HuH-7 (cell line): ENCODE results near the gene BANF2.

Experiments used
- DNase-seq: peaks from one replicate; pipeline ENCODE4 v3.0.0; 2011; ENCODE audit warnings: low spot score

The BANF2 gene

GRCh38 chr20:17735959-17736621 lies 36.3 kb downstream of the BANF2 start:
- DNase-seq, result no peak

GRCh38 chr20:17738154-17738553 lies 38.4 kb downstream of the BANF2 start:
- DNase-seq, result no peak

DNA sequence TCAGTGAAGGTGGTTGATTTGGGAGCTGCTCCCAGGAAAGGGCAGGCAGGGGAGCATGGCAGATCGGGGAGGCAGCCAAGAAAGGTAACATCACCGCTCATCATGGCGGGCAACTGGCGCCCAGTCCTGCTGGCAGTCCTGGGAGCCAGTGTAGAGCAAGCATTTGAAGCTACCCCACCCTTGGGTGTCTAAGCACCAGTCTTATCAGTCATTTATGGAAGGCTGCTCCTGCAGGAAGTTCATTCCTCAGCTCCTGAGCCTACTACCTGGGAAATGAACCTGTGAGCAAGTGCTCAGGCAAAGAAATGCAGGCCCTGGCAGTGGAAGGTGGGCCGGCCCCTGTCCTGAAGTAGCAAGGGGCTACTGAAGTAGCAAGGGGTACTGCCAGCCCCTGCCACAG lies 41.5 kb downstream of the BANF2 start:
- no peak for DNase-seq

DNA sequence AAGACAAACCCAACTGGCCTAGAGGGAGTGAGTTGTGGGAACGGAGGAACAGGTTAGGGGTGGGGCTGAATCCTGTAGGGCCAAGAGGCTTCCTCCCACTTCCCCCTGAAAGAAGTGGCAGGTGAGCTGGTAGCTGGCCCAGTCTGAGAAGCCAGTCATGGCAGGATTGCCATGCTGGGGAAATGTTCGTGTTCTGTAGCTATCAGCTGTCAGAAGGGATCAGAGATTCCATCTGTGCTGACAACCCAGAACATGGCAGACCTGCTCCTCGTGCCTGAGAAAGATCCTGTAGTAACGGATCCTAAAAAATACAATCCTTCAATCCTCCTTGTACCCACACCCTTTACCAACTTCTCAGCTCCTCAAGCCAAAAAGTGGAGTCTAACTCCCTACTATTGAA lies 43.0 kb downstream of the BANF2 start:
- no peak for DNase-seq

DNA sequence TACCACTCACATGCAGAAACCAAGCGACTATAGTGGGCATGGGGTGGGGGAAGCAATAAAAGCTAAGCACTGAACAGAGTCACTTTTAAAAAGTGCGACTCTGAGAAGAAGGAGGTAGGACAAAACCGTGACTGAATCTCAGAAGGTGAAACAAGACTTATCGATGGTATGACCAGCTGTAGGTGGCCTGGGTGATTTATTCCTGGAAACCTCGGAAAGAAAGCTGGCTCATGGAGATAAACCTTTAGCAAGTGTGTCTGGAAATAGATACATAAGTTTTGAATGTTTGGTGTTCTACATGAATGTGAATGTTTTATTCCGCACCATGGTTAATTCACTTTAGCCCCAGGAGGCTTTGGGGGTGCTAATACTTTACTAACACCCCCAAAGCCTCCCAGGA lies 43.9 kb downstream of the BANF2 start:
- no peak for DNase-seq

DNA sequence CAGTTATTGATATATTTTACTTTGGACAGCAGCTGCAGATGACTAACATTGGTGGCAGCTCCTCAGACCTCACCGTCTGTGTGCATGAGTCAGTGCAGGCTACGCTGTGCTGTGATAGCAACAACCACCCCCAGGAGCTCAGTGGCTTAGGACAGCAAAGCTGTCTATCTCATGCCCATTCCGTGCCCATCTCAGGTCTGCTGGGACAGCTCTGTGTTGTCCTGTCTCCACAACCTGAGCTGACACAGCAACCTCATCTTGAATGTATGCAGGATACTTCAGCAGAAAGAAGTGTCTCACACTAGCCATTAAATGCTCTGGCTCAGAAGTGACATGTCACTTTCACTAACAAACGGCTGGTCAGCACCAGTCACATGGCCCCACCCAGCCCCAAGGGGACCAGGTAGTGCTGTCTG lies 47.7 kb downstream of the BANF2 start:
- DNase-seq, result no peak

GRCh38 chr20:17748279-17748678 lies 48.5 kb downstream of the BANF2 start:
- DNase-seq, result no peak

- no peak for DNase-seq
Measured at GRCh38 chr20:17749626-17749977, 49.8 kb downstream of the BANF2 start.

GRCh38 chr20:17749978-17750721 lies 50.4 kb downstream of the BANF2 start:
- no peak for DNase-seq

DNA sequence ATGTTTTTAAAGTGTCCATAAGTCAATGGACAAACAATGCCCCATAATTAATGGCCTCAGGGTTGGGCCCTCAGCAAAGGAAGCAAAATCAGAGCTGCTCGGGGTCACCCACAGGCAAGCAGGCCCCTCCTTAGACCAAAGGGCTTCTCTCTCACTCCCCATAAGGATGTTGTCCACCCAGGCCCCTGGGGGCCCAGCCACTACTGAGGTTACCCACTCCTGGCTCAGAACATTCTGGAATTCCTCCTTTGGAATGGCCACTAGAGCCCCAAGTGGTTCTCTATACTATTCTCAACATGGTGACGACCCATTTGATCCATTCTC lies 50.9 kb downstream of the BANF2 start:
- no peak for DNase-seq

- no peak for DNase-seq
Measured at GRCh38 chr20:17751640-17752039, 51.9 kb downstream of the BANF2 start.

DNA sequence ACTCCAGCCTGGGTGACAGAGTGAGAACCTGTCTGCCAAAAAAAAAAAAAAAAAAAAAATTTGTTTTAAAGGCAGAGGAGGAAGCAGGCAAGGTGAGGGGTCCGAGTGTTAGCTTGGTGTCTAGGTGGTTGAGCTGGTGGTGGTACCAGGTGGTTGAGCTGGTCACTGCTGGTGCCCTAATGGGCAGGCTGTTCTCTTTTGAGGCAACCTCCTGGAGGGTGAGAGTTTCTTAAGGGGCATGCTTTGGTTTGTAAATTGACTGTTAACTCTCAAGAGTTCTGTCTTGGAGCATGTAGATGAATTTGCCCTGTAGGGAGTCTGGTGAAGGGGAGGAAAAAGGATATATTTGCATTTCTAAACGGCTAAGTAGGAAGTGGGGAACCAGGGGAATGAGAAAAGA lies 52.7 kb downstream of the BANF2 start:
- no peak for DNase-seq

DNA sequence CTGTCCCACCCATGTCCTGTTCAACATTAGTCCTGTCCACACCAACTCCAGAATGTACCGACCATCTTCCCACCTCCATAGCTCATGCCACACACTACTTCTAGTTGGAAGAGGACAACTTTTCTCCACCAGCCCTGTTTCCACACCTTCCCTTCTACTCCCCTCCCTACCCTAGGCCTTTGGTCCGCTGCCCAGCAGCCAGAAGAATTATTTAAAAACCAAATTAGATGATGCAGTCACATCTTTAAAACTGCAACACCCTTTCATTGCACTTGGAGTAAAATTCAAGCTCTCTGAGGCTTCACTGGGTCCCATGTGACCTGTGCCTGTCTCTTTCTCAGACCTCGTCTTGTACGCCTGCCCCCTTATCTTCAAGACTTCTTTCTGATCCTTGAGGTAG lies 53.8 kb downstream of the BANF2 start:
- DNase-seq, result no peak

DNA sequence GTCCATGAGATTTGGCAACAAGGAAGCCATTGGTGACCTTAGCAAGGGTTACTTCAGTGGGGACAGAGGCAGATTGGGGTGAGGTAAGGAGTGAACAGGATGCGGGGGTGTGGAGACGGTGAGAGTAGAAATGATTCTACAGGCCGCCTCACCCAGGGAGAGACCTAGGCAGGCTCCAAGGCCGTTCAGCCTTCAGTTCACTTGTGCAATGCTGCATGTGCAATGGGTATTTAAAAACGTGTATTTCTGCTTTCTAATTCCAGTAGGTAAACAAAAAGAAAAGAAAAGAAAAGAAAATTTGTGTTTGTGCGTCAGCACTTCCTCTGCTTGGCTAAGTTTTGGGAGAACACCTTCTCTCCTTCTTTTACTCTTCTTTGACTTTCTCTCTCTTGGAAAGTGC lies 56.8 kb downstream of the BANF2 start:
- DNase-seq, result no peak

- DNase-seq, result no peak
Measured at GRCh38 chr20:17757496-17757895, 57.7 kb downstream of the BANF2 start.

DNA sequence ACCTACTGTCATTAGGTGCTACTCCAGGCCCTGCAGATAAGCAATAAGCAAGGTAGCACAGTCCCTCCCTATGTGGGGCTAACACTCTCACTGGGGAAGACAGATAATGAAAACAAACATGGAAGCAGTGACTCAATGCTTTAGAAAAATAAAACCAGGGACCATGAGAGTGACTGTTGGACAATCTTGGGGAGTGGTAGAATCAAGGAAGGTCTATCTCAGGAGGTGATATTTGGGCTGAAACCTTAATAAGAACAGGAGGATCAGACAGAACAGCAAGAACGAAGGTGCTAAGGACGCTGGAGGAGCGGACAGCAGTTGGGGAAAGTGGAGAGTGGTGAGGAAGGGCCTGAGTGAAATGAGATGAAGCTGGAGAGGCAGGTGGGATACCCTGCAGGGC lies 58.2 kb downstream of the BANF2 start:
- DNase-seq, result no peak

DNA sequence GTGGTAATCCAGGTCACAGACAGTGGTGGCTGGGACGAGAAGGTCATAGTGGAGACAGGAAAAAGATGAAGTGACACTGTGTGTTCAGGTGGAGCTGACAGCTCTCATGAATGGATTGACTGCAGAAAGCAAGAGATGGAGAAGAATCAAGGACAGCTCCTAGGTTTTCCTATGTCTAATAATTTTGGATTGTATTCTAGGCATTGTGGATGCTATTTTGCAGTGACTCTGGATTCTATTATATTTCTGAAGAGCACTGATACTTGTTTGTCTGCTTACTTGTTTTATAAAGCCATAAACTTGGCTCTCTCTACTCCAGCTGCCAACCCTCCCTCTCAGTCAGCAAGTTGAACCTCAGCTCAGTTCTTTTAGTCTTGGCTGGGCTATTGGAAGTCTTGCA lies 58.7 kb downstream of the BANF2 start:
- no peak for DNase-seq

DNA sequence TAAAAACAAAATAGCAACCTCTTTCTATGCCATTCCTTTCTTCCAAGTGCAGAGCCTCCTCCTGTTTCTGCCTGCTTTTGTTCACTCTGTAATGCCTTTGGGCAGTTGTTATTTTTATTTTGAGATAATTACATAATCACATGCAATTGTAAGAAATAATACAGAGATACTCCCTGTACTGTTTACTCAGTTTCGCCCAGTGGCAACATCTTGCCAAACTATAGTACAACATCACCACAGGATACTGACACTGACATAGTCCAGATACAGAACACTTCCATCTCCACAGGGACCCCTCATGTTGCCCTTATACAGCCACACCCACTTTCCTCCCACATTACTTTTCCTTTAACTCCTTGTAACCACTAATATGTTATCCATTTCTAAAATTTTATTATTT lies 59.7 kb downstream of the BANF2 start:
- no peak for DNase-seq

GRCh38 chr20:17761604-17762003 lies 61.8 kb downstream of the BANF2 start:
- DNase-seq, result peak; percentile 62

DNA sequence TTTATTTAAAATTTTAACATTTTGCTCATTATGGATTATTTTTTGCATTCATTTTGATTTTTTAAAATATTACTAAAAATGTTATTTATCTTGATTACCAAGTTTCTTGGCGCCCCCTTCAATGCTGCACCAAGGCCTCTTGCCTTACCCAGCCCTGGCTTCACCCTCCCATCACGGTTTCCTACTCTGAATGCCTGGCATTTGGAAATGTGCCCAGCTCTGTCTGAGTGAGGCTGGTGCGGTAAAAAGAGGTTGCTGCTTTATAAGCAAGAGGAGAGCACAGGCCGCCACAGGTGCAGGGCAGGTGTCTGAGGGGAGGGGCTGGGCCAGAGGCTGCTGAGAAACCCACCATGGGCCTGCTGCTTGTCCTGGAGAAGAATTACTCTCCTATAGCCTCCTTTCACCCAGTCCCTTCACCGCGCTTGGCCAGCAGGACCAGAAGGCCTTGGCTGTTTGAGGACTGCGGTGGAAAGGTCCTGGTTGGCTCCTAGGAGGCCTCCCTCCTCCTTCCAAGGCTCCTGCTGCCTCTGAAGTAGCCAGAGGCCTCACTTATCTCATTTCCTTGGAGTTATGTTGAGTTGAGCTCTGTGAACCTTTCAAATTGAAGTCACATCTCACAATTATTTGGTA lies 62.6 kb downstream of the BANF2 start:
- no peak for DNase-seq

GRCh38 chr20:17762873-17763557 lies 63.2 kb downstream of the BANF2 start:
- DNase-seq, result no peak

DNA sequence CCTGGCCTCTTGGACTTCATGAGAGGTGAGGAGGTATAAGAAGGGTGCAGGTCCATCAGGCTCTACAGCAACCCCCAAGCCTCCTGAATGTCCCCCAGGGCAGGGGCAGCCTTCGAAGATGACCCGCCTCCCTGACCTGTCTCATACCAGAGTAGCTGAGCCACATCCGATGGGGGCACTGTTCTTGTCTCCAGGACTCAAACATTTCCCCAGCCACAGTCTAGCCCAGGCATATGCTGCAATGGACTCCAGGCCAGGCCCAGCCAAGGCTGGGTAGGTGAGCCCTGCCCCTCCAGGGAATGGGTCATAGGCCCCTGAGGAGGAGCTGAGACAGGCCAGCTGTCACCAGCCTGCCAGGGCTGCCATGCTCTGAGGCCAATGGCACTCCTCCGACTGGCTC lies 65.3 kb downstream of the BANF2 start:
- no peak for DNase-seq

- no peak for DNase-seq
Measured at GRCh38 chr20:17765584-17765983, 65.8 kb downstream of the BANF2 start.
